ENCODE results near the gene NFE2L3.
"Not testable (repeated sequence)": the region's sequence is repeated elsewhere in the genome, so short reads cannot be mapped to it uniquely, and the experiment has no call there.

The NFE2L3 gene

DNA sequence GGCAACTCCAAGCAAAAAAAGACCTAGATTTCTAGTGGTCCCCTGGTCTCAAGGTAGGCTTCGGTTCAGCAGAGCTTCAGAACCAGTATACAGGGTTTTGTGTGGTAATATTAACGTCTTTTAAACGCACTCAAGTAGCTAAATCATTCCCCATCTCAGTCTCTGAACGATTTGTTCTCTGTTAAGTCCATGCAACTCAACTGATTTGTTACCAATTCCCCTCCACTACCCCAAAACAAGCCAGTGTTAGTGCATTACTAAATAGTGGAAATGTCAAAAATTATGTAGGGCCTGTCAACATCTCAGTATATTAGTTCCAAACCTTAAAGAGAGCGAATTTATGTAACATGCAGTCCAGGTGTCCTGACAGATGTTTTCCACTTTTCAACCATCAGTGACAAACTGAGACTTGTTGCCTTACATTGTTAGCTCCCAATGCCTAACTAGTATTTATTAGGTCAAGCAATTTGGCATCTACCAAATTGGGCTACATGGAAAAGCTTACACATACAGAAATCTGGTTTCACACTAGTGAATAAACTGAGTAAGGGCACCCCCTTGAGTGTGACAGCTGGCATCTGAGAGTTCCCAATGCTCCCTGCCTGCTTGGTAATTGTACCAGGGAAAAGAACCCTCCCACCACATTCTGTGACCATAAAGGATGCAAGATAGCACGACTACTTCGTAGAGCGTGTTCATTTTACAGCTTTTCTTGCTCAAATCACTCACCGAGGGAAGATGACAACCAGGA, 36.4 kb downstream of the NFE2L3 start:
- no peak for DNase-seq

DNA sequence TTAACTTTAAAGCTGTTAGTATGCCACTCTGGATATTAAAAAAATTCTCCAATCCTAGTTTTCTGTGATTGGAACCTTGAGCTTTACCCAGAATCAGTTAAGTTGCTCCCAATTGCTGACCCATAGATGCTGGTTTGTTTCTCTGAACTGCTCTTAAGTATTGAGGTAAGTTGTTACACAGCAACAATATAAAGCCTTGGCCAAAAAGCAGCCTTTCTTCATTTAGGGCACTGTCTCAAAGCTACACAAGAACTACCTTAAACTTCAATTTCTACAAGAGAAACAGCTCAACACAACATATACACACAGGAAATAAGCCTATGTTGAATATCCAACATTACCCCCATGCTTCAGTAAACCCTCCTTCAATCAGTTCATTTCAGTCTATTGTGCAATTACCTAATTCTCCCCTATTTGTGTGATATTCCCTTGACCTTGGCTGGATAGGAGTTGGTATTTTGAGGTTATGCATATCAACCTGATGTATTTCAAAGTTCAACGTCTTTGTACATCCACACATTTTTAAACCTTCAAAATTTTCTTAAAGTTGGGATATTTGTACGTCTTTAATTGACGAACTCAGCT, 37.1 kb downstream of the NFE2L3 start:
- no peak for DNase-seq

DNA sequence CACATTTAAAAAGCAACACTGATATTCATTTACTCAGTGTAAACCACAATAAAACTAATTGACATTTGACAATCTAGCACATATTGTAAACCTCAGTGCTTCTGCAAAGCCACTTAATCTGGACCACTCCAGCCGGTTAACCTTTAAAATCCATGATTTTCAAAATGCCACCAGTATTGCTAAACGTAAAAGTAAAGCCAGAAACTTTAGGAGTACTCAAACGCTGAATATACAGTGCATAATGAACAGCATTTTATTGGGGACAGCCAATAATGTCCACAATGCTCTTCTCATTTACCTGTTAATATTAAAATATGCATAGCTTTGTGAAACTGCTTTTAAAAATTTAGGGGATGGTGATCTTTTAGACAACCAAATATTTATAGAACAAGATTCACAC, 37.7 kb downstream of the NFE2L3 start:
- no peak for DNase-seq

- DNase-seq, result no peak
Observed at GRCh38 chr7:26190417-26190869, 38.4 kb downstream of the NFE2L3 start.

- DNase-seq, result no peak
Observed at GRCh38 chr7:26191233-26191973, 39.4 kb downstream of the NFE2L3 start.

DNA sequence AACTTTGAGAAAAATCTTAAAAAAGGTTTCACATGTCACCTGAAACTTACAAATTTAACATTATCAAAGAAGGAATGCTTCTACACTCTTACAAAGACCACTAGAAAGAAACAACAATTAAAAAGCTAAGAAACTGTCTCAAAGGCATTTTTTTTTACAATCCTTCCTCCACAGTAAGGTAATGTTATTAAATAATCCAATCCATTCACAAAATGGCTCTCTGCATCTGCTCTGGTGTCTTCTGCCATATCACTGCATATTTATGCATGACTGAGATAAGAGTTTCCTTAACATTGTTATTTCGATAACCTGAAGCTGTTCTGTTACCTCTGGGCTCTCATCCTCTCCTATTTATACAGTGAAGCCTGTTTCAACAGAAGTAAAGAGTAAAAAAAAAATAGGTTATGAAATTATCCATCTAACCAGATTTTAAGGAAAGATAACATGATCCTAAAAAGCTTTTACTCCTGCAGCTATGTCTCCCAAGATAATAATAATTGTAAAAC, 40.0 kb downstream of the NFE2L3 start:
- DNase-seq, result no peak

DNA sequence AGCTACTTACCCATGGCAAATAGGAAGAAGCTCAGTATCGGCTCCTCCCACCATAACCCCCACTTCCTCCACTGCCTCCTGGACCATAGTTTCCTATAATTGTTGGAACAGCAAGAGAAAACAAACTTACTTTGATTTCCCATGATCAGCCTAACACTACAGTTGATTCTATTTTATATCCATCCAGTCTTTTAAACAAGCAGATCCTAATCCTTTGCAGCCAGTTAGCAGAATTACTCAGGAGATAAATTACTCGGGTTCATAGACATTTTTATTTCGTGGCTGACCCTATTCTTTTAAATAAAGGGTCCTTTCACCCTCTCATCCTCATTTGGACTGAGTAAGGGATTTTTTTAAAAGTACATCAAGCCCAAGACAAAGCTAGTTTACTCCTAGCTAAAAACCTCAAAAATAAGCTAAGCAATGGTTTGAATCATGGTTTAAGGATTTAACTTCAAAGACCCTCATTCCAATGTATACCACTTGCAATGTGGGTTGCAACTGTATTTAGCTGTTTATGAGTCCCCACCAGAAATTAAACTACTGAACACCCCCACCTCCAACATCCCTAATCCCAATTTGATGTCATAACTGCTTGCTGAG, 40.6 kb downstream of the NFE2L3 start:
- DNase-seq, result no peak

DNA sequence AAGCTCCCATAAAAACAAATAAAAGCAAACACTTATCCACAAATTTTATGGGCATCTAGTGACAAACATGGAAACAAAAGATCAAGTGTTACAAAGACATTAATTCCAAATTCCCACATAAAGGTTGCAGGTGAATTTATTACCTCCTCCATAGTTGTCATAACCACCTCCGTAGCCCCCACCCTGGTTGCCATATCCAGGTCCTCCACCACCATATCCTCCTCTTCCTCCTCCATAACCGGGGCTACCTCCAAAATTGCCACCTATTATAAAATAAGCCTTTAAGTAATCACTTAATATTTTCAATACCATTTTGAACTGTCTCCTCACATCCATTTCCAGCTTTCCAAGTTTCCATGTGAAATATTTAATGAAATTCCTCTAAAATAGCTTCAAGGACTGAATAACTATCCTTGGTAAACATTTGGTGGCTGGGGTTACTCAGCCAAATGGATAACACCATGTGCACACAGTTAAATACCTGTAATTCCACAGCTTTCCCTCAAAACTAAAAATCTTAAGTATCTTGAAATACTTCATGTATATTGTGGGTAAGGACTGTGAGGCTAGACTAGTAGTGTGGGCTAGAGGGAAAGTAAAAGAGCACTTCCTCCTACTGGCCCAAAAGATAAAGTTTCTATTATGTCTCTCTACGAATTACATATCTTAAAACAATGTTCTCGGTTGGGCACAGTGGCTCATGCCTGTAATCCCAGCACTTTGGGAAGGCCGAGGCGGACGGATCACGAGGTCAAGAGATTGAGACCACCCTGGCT, 41.6 kb downstream of the NFE2L3 start:
- DNase-seq, result no peak

- DNase-seq, result not testable (repeated sequence)
Observed at GRCh38 chr7:26194764-26195163, 42.8 kb downstream of the NFE2L3 start.

- DNase-seq, result no peak
Observed at GRCh38 chr7:26195182-26195581, 43.2 kb downstream of the NFE2L3 start.

GRCh38 chr7:26195867-26196657, 44.1 kb downstream of the NFE2L3 start:
- DNase-seq, result no peak

- DNase-seq, result no peak
Observed at GRCh38 chr7:26197153-26198115, 45.4 kb downstream of the NFE2L3 start.

DNA sequence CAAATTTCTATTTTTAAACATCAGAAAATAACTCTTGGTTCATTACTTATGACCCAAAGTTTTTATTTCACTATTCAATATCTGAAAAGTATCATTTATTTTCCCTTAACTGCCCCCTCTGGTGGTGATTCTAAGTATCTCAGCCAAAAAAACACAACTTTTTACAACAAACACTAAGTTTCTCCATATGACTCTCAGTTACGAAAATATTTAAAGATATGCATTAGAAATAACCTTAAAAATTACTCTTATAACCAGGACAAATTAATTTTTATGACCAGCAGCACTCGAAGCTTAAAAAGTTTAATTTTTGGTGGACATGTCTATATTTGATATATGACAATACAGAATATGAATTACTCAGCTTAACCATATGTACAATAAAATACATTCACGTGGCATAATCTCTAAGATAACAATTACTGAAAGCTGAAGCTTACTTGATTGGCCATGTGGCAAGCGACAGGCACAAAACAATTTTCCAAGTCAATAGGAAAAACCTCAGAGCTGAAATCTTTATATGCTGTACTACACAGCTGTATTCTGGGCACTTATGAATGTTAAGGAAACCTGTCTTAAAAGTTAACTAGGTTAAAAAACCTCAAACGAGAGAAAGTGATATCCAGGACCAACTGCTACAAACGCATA, 46.3 kb downstream of the NFE2L3 start:
- DNase-seq, result peak; percentile 21

DNA sequence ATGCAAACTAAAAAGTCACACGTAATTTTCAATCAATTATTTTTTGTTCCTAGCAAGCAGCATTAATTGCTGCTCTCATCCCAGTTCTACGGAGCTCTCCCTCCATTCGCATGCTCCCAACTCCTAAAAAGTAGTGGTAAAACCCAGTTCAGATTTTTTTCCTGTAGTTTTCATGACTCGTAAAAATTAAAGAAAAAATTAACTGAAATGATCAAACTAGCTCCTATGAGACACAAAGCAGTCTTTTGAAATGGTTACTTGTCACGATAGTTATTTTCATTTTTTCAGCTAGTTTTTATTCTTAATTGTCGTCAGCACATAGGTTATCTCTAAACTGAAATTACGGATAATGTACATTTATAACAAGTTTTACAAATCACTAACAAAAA, 46.8 kb downstream of the NFE2L3 start:
- no peak for DNase-seq

DNA sequence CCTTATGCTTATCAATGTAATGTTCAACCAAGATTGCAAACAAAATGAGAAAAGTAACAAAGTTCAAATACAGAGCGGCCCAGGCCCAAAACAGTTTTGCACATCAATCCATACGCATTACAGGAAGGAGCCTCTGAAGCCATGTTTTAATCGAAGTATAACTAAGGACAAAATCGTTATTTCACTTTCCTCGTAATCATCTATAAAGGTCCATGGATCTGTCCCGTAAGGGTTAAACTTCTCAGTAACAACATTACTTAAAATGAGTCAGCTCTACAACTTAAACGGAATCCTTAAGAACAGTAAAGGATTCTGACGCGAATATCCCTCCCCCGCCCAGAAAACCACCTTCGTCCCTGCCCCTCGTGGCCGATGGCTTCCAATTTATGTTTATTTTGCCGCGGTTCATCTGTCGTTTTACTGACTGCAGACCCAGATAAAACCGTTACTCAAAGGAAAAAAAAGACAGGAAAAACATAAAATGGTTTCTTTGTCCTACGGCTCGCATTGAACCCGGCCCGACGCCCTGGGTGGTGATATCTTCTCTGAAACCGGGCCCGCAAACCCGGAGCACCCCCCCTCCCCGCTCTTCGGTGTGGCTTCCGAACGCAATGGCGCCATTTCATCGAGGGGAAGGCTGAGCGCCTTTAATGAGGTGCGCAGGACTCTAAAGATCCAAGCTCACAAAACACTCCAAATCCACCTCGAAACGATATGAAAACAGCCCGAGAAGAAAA, 47.5 kb downstream of the NFE2L3 start:
- peak; percentile 71 for DNase-seq

- peak; percentile 78 for DNase-seq
Observed at GRCh38 chr7:26200038-26200443, 48.0 kb downstream of the NFE2L3 start.

GRCh38 chr7:26200444-26201246, 48.6 kb downstream of the NFE2L3 start, which contains the start of gene HNRNPA2B1:
HNRNPA2B1 (minus strand) TSS chr7:26200746; CDS start chr7:26200577, 169 bp downstream.
- peak; percentile 99 for DNase-seq
